HG02981 (cell line): ENCODE measurements around the gene CLEC7A.

ENCODE experiments used
- ATAC-seq: cut with Tn5 transposase; IDR thresholded peaks from one replicate; pipeline ENCODE4 v1.9.1; 2021; ENCODE audit warnings: mild to moderate bottlenecking, moderate library complexity; ENCODE audit not compliant: unreplicated experiment

The CLEC7A gene

DNA sequence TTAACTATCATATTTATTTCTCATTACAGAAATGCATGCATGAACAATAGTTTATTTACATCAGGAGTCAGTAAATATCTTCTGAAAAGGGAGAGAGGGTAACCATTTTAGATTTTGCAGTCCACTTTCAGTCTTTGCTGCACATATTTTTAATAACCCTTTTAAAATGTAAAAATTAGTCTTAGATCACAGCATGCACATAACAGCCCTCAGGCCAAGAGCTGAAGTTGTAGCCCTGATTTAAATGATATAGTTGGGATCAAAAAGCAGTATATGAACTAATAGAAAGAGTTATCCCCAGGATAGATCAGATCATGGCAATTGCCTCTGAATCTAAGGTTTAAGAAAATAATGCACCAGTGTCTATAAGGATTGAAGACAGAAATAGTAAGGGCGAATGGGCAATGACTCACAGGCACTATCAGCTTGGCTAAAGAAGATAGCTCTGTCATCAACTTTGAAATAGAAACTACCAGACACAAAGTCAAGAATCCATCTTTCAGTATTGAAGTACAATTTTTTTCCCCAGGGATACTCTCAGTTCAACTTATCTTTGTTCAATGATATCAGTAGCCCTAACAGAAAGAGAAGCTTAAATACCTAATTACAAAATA, 13.1 kb upstream of the CLEC7A start:
- no peak for ATAC-seq

DNA sequence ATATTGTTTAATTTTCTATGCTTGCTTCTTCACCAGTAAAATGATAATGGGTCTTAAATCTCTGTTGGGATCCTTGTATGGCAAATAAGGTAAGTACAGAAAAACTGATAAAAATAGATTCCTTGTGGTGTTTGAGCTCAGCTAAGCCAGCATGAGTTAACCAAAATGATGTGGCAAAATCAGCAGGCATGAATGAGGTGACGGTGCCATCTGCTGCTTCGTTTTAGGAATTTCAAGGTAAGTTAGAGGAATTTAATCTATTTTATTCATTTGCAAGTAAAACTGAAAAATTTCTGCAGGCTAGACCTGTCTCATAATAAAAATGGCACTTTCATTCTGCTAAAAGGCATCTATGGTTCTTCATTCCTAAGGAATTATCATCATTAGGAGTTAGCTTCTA, 10.0 kb upstream of the CLEC7A start:
- ATAC-seq: no peak

DNA sequence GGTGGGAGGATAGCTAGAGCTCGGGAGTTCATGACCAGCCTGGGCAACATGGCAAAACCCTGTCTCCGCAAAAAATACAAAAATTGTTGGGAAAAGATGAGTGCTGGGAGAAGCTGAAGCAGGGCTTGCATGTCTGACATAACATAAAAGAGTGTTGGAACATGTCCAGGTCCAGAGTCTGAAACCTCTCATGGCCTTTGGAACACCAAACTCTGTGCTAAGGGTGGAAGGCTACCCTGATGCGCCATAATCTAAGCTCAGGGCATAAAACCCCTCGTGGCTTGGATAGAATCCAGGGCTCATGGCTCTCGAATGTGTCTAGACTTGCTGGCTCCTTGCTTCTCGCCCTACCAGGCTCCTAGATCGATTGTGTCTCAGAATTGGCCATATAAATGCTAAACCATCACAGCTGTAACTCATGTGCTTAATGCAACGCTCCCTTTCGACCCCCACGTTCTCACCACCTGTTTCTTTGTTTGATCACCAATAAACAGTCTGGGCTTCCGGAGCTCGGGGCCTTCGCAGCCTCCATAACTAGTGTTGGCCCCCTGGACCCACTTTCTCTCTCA, 6.7 kb upstream of the CLEC7A start:
- ATAC-seq: no peak

DNA sequence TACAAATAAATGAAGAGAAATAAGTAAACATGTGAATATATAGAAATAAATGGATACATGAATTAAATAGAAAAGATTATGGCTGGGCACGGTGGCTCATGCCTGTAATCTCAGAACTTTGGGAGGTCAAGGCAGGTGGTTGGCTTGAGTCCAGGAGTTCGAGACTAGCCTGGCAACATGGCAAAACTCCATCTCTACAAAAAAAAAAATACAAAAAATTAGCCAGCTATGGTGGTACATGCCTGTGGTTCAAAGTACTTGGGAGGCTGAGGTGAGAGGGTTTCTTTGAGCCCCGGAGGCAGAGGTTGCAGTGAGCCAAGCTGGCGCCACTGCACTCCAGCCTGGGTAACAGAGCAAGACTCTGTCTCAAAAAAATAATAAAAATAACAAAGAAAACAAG, 5.1 kb upstream of the CLEC7A start:
- no peak for ATAC-seq

DNA sequence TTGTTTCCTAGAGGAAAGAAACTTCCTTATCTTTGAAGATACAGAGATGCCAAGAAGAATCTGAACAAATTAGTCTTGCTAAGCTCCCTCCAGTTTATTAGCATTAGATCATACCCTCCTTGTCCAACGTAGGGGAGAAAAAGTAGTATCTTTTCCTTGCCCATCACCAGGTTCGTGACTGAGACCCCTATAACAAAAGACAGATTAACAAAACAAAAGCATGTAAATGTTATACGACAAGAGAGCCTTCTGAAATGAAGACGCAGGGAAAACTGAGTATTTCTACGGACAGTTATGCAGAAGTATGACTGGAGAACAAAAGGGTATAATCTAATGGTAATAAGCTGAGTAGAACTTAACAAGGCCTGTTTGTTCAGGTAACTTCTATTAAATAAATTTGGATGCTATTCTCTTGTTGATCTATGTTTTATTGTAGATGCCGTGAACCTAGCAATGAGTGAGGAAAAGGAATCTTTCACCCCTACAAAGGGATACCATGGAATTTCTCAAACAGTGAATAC, 2.9 kb upstream of the CLEC7A start:
- no peak for ATAC-seq

DNA sequence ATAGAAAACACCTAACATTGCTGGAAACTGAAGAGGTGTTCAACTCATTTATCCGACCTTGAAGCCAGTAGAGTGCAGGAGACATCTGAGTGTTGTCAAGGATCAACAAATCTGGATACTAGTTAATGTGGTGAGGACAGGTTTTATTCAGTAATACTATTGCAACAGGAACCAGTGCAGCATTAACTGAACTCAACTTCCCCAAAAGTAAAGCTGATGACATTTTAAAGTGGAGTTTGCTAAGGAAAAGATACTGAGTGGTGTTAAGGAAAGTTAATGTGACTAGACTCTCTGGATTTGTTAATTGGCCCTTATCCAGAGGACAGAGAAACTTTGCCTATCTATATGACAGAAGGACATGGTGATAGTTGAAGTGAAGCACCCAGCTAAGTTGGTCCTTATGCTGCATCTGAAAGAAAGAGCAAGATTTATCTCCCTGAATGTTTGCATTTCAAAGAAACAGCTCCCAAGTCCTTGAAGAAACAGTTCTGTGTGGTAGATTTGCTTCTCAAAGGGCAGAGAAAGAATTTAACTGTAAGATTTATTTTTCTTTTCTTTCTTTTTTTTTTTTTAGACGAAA, 1.2 kb upstream of the CLEC7A start:
- ATAC-seq: no peak

DNA sequence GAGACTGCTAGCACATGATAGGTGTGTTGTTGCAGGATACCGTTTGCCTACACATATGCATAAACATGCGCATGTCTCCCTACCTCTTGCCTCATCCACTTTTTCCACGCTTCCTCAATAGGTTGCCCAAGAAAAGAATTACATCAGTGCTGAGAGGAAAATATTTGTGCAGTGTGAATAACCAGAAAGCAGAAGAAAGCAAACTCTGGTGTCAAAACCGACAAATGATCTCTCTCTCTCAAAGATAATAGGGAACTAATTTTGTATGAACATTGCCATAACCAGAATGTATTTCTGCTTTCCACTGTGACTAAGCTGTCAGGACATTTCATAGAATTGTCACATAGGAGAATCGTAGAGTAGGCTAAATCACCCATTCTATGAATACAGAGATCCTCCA, 1.3 kb downstream of the CLEC7A start:
- no peak for ATAC-seq

DNA sequence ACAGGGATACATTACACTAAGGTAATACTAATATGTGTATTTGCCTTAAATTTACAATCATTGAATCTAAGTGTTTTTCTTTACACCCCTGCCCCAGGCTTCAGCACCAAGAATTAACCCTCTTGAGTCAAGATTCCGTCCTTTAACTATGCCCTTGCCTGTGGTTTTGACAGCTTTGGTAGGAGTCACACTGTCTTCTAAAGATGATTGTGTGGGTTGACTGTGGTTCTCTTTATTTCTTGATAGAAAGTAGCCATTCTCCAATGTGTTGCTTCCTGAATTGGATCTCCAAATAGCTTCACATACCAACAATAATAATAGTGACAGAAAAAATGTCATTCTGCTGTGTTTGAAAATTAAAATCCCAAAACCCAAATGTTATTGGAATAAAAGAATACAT, 3.6 kb downstream of the CLEC7A start:
- no peak for ATAC-seq

DNA sequence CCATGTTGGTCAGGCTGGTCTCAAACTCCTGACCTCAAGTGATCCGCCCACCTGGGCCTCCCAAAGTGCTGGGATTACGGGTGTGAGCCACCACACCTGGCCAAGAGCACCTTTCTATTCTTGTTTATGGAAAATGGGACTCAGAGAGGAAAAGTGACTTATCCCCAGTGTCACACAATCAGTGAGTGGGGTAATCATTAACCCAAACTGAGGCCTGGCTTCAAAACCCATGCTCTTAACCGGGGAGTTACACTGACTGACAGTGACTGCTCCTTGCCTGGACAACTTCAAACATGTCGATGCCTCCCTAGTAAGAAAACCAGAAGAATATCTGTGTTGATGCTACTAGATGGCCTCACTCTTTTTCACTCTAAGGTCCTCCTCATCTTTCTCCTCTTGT, 7.3 kb downstream of the CLEC7A start:
- no peak for ATAC-seq

DNA sequence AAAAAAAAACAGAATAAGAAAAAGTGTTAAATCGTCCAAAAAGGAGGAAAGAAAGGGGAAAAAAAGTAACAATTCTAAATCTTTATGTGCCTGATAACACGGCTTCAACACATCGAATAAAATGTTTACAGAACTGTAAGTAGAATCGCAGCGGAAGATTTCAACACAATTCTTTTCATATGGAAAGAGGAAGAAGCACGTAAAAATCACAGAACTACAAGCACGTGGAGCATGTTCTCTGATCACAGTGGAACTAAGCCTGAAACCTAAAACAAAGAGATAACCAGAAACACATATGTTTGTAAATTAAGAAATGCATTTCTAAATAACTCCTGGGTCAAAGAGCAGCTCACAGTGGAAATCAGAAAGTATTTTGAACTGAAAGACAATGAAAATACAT, 8.7 kb downstream of the CLEC7A start:
- ATAC-seq: no peak

DNA sequence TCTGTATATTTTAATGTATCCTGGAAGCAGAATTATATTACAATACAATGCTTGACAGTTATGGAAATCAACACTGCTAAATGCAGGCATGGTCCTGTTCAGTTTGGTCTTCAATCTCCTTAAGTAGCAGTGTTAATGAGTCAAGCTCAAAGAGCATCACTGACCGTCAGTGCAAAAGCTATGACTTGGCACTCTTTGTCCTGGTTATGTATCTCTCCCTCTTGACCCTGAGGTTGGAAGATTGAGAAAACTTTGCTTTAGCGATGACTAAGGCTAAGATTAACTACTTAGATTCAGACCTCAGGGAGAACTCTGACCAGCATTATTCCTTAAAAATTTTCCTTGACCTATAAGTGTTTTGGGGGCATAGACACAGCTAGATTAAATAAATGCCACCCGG, 10.9 kb downstream of the CLEC7A start:
- no peak for ATAC-seq

DNA sequence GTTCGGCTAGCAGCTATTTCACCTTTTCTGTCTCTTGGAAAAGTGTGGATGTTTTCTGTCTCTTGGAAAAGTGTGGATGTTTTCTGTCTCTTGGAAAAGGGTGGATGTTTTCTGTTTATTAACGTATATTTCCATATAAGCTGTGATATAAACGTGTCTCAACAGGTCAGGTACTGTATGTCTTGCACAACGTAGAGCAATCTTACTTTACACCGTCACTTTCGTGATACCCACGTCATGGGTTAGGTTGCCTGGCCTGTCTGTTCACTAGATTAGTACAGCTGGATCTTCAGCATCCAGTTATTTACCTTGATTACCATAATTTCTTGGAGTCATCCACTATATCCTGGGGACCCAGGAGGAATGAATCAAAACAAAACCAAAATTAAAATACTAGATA, 14.1 kb downstream of the CLEC7A start:
- ATAC-seq: no peak

DNA sequence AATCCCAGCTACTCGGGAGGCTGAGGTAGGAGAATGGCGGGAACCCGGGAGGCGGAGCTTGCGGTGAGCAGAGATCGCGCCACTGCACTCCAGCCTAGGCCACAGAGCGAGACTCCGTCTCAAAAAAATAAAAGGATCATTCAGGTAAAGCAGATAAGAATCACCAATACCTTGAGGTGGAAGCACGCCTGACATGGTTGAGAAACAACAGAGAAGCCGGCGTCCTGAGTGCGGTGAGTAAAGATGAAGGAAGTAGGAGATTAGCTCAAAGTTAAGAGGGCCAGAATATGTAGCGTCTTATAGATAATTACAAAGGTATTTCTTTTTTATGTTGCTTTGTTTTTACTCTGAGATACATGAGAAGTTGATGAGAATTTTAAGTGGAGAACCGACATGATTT, 14.7 kb downstream of the CLEC7A start:
- no peak for ATAC-seq

DNA sequence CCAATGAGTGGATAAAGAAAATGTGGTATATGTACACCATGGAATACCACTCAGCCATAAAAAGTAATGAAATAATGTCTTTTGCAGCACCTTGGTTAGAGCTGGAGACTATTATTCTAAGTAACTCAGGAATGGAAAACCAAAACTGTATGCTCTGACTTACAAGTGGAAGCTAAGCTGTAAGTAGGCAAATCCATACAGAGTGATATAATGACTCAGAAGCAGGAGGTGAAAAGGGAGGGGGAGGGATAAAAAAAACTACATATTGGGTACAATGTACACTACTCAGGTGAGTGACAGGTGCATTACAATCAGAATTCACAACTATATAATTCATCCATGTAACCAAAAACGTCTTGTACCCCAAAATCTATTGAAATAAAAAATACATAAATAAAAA, 16.1 kb downstream of the CLEC7A start:
- ATAC-seq: no peak

DNA sequence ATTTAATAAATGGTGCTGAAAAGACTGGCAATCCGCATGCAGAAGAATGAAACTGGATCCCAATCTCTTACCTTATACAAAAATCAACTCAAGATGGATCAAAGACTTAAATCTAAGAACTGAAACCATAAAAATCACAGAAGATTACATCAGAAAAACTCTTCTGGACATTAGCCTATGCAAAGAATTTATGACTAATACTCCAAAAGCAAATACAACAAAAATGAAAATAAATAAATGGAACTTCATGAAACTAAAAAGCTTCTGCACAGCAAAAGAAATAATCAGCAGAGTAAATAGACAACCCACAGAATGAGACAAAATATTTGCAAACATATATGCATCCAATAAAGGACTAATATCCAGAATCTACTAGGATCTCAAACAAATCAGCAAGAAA, 16.9 kb downstream of the CLEC7A start:
- ATAC-seq: no peak

DNA sequence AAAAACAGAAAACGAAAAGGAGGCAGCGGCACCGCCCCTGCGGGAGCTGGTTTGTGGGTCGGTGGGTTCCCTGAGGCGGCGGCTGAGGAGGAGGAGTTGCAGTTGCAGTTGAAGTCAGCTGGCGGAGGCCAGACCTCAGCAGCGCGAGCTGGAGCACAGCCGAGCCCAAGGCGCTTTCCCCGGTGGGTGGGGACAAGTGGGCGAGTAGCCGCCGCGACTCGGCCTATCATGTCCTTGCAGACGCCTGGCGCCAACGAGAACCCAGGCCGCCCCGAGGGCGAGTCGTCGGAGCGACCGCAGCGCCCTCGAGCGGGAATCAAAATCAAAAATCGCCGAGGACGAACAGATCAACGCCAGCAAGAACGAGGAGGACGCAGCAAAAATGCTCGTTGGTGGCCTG, 18.5 kb downstream of the CLEC7A start:
- no peak for ATAC-seq

DNA sequence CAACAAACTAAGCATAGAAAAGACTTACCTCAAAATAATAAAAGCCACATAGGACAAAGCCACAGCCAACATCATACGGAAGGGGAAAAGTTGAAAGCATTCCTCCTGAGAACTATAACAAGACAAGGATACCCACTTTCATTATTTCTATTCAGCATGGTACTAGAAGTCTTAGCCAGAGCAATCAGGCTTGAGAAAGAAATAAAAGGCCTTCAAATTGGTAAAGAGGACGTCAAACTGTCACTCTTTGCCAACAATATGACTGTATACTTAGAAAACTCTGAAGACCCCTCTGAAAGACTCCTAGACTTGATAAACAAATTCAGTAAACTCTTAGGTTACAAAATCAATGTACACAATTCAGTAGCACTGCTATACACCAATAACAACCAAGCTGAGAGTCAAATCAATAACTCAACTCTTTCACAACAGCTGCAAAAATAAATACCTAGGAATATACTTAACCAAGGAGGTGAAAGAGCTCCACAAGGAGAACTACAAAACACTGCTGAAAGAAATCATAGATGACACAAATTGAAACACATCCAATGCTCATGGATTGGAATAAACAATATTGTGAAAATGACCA, 19.6 kb downstream of the CLEC7A start:
- ATAC-seq: no peak

DNA sequence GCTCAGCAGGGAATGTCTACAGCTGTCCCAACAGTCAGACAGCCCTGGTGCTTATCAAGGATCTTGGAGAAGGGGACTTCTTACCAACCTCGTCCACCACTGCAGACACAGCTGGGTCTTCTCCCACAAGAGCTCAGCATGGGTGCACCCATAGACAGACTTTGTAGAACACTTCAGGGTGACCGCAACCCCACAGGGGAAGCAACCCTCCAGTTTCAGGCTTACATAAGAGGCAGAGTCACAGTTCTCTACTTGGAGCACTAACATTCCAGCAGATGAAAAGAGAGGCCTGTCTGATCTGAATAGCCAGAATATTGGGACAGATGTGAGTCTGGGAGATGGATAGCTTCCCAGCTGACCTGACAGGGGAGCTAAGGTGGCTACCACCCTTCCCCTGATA, 27.7 kb downstream of the CLEC7A start:
- no peak for ATAC-seq

DNA sequence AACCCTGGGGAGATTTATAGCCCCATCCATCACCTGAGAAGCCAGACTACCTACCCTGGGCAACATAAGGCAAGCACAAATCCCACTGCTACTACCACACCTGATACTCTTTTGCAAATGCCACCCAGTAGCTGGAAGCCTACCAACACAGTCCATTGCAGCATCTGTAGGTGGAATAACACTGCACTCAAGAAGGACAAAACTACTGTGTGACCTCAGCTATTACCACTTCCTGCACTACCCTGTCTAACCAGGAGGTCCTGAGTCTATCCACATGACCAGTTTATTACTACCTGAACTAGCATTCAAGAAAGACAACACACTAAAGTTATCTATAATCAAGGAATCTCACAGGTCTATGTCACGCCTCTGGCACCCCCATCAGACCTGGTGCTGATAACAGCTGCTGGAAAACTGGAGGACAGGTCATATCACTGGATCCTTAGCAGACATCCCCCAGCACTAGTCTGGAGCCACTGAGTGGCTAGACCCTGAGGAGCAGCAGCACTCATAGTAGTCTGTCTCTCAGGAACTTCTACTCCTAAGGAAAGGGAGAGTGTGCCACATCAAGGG, 28.3 kb downstream of the CLEC7A start:
- ATAC-seq: no peak

DNA sequence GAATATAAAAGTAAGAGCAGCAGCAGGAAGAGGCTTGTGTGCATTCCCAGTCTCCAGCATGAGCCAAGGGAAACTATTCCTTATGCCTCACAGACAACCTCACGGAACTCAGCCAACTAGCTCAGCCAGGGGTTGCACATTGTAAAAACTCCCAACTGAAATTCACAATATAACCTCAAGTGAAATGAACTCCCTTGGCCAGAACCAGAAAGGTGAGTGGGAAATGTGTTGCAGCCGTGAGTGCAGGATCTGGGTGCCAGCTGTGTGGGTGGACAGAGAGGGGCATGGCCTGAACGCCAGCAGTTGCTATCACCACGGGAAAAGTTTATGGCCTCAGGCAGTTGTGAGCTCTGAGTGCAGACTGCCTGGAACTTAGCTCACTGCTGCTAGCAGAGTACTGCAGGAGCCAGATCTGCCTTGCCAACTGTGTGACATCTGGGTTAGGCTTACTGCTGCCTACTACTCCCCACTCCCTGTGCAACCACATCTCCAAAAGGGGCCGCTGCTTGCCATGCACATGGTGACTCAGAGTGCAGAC, 28.9 kb downstream of the CLEC7A start:
- ATAC-seq: no peak

DNA sequence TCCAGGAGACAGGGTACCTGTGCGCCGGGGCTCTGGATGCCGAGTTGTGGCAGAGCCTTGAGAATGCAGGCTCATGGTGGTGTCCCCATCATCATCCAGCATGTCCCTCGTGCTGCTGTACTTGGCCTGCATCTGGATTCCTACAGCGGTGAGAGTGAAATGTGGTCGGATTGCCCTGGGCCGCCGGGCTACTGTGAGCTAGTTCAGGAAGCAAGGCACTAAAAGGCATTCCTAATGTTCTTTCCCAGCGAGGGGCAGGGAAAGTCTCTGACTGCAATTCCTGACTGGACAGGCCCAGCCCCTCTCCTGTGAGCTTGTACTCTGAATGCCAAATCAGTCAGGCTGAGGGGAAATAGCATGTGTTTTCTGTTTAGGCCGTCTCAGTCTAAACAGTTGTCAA, 31.2 kb downstream of the CLEC7A start, which contains the start of gene CLEC1A:
Gene CLEC1A, minus strand, starts transcription at position 195 of the 400 bp plus-strand sequence. Its CDS starts 63 bp downstream, at position 132.
- no peak for ATAC-seq

DNA sequence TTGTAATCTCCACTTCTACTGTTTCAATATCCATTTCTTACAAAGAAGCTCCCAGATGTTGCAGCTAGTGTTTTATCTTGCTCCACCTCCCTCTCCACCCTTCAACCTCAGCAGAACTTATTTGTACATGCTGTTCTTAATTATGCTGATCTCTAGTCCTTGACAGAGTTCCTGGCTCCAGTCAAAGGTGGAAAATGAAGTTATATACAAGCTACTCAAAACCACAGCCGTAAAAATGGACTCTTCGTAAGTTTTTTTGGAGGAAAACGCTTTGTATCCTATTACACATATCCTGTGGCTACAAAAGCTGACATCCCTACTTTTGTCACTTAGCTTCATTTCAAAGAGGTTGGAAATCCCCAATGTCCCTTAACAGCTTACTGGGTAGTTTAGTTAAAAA, 32.5 kb downstream of the CLEC7A start:
- ATAC-seq: no peak
